GM21723 (cell line): Measurements from ENCODE around the gene GALNT17.
"Not testable (repeated sequence)": the region's sequence is repeated elsewhere in the genome, so short reads cannot be mapped to it uniquely, and the experiment has no call there.

Experiments used
- ATAC-seq: cut with Tn5 transposase; IDR thresholded peaks from one replicate; pipeline ENCODE4 v1.9.1; 2021; ENCODE audit warnings: mild to moderate bottlenecking, moderate library complexity; ENCODE audit not compliant: unreplicated experiment

Gene GALNT17

DNA sequence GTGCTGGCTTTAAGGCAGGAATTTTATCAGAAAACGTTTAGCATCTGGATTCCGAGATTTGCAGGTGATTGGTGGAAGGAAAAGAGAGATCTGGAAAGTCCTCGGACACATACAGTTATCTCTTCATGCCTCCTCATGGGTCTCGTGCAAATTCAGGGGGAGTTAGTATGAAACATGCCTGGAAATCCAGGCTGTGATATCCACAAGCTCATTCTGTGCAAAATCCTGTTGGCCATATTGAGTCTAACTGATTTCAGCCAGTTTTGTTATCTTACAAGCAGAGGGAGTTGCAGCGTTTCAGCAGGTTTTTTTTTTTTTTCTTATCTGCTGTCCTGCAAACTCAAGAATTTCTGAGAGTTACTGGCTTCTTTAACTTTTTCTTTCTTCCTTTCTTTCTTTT is 411.5 kb downstream of the GALNT17 start:
- ATAC-seq: no peak

DNA sequence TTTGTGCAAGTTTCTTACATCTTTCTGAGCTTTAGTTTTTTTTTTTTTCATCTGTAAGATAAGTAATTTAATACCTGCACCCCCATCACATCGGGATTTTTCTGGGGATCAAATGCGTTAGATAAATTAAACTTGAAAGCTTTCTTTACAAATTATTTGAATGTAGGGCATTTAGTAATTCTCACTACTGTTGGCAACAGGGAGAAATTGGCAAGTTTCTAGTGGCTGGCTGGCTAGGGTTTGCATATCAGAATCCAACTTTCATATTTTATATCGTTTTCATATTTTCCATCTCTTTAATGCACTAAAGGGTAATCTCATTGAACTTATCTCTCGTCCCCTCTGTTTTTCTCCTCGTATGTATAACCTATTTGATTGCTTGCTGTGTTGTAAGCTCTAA is 412.9 kb downstream of the GALNT17 start:
- no peak for ATAC-seq

DNA sequence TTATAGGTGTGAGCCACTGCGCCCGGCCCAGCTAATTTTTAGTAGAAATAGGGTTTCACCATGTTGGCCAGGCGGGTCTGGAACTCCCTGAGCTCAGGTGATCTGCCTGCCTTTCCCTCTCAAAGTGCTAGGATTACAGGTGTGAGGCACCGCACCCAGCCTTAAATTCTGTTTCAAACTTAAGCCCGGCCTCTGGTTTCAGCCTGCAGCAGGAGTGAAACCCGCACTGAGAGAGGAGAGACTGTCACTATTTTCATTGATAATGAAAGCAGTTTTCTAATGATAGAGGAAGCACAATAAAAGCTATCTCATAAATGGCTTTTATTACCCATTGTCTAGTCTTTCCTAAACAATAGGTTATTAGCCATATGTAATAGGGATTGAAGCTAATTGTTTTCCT is 415.5 kb downstream of the GALNT17 start:
- no peak for ATAC-seq

DNA sequence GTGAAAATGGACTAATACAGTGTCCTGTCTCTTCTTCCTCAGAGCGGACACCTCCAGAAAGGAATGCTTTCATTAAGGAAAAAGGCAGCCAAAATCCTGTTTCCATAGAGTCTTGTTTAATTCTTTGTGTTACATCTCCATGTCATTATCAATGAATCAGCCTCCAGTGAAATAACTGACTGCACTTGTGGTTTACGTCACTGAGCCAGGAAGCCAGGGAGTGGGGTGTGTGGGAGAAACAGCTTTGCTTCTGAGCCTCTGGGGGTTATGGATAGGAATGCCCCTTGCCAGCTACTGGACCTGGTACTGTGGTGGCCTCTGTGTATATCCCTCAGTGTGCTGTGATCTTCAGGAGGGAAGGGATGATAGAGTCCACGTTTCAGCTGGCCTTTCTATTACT is 416.8 kb downstream of the GALNT17 start:
- ATAC-seq: no peak

DNA sequence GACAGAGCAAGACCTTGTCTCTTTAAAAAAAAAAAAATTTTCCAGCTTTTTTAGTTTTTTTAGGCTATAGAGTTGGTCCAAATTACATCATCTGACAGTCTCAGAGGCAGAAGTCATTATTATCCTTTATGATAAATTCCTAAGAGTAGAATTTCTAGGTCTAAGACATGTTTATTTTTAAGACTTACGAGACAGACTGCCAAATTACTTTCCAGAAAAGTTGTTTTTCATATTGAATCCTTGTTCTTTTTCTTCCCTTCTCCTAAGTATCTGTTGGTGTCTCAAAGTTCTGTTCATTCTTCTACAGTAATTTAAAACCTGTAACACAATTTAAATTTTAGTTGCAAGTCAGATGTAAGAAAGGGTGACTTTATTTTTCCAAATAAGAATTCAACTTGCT is 421.4 kb downstream of the GALNT17 start:
- no peak for ATAC-seq

DNA sequence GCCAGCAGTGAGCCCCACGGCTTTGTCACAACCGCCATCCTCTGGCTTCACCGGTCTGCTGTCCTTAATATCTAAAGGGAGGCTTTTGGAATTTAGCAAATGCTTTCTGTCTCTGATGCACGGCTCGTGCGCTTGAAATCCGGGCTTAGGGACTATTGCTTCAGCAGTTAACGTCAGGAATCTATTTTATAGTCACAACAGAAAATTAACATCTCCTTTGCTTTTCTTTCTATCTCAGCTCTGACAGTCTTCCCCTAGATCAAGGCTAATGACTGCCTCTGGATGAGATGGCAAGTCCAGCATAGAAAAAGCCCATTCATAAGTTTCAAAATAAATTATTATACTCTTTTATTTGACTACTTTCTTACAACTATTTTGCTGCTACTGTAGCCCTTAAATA is 423.8 kb downstream of the GALNT17 start:
- no peak for ATAC-seq

DNA sequence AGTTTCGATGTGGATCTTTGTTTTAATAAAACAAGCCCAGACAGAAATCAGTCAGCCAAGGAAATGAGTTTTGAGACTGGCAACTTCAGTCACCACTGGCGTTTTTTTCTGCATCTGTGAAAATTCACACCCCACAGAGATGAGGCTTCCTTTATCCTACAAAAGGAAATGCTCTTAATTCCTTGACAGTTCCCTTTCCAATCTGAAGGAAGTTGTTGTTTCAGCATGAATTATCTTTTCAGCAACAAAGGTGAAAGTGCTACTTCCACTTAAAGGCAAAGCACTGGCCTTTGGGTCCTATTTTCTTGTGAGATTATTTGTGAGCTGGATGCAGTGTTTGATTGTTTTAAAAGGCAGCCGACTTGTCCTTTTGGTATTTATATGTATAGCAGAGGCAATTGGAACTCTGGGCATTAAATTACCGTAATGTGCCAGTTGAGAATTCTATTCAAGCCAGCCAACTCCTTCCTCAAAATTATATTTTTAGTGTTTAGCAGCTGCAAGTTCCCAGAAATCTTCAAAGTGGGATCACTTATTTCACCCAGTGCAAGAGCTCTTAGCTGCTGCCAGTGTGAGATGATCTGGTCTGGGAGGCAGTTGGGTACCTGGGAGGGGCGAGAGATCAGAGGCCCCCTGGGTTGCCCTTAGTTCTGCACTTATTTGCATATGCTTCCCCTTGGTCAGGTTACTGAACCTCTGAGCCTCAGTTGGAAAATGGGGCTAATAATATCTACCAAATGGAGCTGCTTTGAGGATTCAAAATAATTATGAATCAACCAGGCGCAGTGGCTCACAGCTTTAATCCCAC is 427.1 kb downstream of the GALNT17 start:
- ATAC-seq: no peak

DNA sequence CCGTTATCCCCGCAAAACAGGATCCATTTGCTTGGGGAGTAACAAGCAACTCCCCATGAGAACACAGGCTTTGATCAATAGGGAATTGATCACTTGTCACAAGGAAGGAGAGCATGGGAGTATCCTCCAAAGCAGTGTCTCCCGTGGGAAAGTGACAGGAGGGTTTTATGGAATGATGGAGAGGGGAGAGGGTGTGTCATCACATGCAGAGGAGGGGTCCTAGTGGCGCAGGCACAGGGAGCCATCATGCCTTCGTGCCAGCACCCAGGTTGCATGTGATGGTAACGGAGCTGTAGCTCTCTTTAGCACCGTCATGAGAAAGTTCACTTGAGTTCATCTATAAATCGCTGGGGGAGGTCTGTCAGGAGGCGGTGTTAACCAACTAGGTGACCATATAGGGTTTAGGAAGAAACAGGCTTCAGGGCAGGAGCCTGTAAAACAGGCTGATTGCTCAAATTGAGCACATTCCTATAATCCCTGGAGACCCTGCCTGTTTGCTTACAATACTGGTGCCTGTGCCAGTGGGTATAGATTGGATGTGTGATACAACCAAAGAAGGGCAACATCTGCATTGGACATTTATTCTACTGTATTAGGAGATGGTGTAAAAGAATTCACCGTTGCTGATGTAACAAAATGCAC is 428.5 kb downstream of the GALNT17 start:
- ATAC-seq: no peak

DNA sequence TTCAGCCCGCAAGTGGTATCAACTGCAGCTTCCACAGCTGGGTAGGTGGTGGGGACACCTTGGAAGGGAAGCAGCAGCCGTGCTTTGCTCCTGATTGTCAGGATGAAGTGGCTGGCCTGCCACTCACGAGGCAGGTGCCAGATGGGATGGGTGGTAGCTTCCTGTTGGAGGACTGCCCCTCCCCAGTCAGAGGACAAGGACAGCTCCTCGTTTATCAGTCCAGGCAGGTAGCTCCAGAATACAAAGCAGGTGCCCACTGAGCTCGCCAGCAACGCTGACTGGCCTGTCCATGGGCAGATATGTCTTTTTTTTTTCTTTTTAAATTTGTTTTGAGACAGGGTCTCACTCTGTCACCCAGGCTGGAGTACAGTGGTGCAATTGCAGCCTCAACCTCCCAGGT is 431.3 kb downstream of the GALNT17 start:
- no peak for ATAC-seq

DNA sequence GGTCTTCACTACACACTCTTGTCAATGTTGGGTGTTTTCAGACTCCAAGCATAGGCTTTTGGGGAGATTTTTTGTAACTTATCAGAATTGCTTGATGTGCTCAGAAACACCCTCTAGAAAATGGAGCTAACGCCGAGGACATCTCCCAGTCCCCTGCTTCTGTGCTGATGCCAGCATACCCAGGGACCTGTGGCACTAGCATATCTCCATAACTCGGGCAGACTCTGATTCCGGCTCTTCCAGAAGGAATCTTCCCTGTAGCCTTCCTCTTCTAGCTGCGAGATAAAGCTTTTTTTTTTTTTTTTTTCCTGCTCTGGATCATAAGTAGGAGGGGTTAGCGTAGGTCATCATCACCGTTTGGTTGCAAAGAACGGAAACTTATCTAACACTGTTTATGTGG is 434.4 kb downstream of the GALNT17 start:
- no peak for ATAC-seq

DNA sequence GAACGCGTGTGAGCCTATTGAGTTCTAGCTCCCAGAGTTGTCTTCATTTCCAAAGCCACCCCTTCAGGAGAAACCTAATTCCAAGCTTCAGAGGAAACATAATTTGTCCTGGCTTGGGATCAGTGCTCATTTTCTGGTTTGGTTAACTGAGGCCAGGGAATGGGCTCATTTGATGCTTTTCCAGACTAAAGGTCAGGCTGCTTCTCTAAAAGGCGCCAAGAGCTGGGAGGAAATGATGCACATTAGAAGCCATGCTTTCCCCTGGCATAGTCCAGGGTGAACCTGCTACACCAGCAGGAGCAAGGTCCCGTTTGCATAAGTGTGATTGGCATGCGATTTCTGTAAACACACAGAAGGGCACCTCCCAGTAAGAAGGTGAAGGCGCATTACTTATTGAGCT is 435.0 kb downstream of the GALNT17 start:
- ATAC-seq: no peak

DNA sequence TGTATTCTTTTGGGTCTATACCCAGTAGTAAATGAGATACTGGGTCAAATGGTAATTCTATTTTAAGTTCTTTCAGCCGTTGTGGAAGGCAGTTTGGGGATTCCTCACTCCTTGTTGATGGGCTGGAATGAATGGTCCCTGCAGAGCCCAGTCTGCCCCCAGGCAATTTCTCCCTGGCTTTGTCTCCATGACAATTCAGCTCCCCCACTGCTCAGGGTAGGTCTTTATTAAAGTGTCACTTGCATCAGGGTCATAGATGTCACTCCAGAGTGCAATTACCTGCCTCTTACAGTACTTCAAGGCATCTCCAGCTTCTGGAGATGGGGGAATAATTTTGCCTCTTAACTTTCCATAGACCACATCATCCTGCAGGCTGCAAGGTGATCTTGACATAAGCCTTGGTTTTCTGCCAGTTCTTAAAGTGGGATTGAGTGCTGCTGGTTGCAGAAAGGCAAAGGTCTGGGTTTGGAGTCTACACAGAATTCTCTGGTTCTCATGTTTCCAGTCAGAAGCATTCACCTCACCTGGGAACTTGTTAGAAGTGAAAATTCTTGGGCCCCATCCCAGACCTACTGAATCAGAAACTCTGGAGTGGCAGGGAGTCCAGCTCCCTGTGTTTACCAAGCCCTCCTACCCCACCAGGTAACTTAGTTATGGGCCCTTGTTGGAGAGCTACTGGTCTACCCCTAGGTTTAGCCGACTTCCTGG is 442.4 kb downstream of the GALNT17 start:
- ATAC-seq: no peak

DNA sequence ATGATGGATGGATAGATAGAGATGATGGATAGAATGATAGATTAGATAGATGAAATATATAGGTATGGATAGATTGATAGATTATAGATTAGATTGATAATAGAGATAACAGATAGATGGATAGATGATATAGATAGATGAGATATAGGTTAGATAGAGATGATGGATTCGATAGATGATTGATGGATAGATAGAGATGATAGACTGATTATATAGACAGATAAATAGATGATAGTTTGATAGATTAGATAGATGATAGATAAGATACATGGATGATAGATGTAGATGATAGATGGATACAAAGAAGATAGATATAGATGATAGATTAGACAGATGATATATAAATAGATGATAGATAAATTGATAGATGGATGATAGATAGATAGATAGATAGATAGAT is 448.1 kb downstream of the GALNT17 start:
- ATAC-seq: no peak

DNA sequence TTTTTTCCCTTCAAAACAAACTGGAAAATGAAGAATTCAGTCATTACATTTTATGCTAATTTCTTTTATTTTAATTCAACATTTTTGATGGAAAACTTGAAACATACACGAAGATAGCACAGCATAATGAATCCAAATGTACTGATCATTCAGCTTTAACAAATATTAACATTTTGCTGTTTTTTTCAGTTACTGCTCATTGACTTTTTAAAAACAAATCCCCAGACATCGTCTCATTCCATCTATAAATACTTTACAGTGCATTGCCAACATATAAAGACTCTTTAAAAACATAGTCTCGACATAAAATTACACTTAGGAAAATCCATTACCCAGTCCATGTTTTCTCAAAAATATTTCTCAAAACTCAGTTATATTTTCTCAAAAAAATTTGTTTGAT is 452.3 kb downstream of the GALNT17 start:
- ATAC-seq: no peak

DNA sequence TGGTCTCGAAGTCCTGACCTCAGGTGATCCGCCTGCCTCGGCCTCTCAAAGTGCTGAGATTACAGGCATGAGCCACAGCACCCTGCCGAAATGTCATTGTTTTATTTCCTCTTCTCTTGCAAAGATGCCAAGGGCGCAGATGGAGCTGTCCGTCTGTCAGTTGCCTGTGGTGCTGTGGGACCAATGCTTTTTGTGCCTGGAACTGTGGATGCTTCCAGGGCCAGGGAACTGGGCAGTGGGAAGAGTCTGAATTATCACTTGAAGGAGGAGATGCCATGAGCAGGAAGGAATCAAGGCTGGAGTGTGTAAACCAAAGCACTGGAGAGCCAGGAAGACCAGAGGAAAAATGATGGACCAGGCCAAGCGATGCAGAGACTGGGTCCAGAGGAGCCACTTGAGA is 459.9 kb downstream of the GALNT17 start:
- ATAC-seq: no peak

DNA sequence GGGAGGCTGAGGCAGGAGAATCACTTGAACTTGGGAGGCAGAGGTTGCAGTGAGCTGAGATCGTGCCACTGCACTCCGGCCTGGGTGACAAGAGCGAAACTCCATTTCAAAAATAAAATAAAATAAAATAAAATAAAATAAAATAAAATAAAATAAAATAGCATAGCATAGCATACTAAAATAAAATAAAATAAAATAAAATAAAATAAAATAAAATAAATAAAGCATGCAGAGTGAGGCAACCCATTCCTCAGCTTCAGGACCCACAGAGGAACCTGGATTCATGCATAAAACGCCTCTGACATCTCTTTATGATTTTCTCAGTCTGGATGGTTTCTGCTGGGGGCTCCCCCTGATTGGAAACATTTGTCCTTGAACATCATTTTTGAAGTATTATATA is 460.4 kb downstream of the GALNT17 start:
- not testable (repeated sequence) for ATAC-seq

DNA sequence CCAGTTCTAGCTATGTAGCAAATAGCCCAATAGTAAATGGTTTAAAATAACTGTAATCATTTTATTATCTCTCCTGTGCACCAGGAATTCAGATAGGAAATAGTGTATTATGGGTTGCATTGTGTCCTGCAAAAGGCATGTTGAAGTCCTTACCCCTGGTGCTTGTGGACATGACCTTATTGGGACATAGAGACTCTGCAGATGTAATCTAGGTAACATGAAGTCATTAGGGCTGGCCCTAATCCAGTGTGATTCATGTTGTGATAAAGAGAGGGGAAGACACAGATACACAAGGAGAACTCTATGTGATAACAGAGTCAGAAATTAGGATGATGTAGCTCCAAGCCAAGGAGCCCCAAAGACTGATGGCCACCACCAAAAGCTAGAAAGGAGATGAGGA is 462.8 kb downstream of the GALNT17 start:
- ATAC-seq: no peak

DNA sequence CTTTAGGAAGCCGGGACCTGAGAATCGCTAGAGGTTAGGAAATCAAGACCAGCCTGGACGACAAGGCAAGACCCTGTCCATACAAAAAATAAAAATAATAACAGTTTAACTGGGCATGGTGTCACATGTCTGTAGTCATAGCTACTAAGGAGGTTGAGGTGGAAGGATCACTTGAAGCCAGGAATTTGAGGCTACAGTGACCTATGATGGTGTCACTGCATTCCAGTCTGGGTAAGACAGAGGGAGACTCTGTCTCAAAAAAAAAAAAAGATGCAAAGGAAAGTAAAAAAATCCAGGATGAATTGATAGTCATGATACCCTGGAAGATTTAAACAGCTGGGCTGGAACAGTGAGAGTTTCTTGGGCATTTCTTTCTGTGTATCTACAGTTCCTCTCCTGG is 463.2 kb downstream of the GALNT17 start:
- ATAC-seq: no peak

DNA sequence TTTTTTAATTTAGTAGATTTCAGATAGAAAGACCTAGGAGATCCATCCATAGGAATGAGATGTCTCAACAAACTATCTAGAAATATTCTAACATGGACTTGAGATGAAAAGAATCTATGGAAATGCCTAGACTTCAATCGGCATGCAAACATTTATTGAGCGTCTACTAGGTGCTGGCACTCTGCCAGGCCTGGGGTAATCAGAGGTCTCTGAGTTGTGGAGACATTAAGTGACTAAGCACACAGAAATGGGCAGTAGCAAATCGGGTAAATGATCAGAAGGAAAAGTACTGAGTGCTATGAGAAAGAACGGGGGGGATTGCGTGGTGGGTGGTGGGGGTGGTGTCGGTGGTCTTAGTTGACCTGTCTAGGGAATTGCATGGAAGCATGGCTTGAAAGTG is 466.6 kb downstream of the GALNT17 start:
- ATAC-seq: no peak

DNA sequence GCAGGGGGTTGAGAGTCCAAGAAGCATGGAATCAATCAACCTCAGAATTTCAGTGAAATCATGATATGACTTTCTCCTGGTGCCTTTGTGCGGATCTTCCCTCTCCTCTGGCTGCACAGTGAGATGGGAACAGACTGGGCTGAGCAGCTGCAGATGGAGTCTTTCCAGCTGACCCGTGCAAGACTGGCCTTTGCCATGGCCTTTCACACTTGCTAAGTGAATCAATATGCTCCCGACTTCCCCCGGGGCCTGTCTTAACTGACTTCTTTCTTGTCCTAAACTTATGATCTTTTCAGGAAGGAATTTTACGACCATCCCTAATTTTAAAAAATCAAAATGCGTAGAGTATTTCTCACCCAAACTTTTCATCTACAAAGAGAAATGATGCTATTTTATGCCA is 469.9 kb downstream of the GALNT17 start:
- ATAC-seq: no peak

DNA sequence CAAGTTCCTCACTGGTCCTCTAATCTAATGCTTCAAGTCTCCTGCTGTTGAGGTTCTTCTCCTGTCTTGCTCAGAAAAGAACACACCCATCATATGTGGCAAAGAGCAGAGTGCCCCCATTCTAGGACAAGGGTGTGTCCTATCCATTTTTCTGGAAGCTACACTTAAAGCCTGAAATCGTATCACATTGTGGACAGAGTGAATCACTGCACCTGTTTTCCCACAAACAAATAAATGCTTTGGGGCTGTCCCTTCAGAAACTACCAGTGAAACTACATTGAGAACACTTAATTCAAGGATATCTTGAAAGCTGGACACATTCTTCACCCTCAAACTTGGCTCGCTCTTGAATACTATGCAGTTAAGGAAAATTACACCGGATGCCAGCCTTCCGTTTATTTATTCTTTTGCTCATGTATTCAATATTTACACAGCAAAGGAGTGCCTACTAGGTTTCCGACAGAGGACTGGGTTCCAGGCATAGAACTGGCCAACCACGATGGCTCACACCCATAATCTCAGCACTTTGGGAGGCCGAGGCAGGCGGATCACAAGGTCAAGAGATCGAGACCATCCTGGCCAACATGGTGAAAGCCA is 473.0 kb downstream of the GALNT17 start:
- ATAC-seq: no peak

DNA sequence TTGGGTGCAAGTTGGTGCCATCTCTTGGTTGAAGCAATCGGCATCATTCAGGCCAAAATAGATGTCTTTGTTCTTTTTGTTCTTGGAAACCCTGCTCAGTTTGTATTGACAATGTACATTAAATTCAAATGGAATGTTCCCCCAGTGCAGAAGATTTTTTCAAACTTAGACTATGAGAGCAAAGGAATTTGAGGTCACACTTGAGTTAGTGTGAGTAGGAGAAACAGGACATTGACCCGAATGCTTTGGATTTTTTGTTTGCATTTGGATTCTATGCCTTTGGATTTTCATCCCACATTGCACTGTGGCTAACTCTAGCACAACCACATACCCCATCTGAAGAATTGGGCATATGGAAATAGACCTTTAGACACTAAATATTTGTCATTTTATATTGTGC is 480.0 kb downstream of the GALNT17 start:
- ATAC-seq: no peak
